ENCODE results near the gene TRAM2.

Gene TRAM2

GRCh38 chr6:52595000-52595795 is 18.3 kb upstream of the TRAM2 start:
- no peak for DNase-seq (ENCODE audit: low spot score)

DNA sequence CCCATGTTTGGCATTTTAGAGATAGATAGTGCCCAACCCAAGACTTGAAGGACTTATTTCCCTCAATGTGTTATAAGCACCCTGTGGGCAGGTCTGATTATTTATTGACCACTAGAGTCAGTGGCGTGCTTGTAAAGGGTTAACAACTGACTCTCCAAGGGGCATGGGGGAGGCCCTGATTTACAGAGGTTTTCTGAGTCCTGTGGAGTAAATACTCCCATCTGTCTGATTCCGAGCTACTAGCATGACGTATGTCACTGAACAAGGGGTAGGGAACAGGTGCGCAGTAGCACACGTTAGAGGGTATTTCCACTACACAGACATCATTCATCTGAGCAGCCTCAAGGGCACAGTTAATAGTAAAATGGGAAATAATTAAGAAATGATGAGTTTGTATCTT is 17.4 kb upstream of the TRAM2 start:
- DNase-seq (ENCODE audit: low spot score) = no peak

GRCh38 chr6:52591832-52592231 is 15.0 kb upstream of the TRAM2 start:
- no peak for DNase-seq (ENCODE audit: low spot score)

DNA sequence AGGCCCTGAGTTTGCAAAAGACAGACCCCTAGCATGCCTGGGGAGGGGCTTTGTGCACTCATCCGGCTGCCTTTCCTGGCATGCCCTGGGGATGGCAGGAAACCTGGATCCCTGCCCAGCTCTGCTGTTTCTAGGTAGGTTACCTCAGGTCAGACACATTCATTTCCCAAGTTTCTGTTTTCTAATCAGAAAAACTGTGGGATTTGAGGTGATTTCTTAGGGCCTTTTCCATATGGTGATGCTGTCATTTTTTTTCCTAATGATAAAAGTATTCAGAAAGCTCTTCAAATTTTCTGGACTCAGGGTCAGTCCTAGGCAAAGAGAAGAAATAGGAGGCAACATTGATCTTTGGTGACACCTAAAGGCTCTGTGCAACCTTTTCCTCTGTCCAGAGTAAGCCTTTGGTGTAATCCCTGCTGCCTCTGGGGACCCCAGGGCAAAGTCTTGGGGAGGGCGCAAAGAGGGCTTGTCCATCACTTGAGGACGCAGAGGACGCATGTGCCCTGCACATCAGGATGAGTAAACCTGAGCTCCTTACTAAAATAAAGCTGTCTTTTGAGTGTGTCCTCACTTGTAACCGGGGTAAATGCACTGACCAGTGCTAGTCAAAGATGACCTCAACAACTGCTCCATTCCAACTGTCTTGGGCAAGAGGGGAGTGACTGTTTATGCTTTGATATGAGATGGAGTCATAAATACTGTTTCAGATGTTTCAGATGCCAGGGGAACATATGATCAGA is 13.5 kb upstream of the TRAM2 start:
- no peak for DNase-seq (ENCODE audit: low spot score)

DNA sequence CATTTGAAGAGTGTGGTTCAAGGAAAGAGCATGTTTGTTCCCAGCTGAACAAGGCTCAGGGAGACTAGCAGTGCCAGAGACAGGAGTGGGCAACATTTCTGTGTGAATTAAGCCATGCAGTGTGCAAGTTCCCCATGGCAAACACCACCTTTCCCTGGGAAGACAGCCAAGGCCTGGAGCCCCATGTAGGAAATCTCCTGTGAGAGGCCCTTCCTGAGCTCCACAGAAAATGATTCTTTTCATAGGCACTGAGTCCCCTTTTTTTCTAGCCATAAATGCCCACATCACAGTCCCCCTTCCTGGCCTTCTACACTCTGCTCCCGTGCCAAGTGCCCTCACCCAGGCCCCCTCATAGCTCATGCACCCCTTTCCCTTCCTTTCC is 11.8 kb upstream of the TRAM2 start:
- no peak for DNase-seq (ENCODE audit: low spot score)

GRCh38 chr6:52588087-52588709 is 11.3 kb upstream of the TRAM2 start:
- DNase-seq (ENCODE audit: low spot score) = no peak

DNA sequence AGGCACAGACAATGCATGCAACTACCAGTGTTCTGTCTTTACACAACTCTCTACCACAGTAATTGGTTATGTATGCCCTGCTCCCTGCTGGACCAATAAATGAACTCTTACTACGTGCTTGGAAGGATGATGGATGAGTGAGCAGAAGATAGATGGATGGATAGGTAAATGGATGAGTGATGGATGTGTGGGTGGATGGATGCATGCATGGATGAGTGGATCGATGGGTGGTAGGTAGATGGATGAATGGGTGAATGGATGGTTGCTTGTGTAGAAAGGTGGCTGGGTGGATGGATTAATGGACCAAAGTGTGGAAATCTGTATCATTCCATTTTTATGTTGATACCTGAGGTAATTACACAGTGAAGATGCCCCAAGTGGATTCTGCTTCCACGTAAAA is 10.1 kb upstream of the TRAM2 start:
- no peak for DNase-seq (ENCODE audit: low spot score)

GRCh38 chr6:52584203-52584602 is 7.3 kb upstream of the TRAM2 start:
- DNase-seq (ENCODE audit: low spot score) = no peak

- no peak for DNase-seq (ENCODE audit: low spot score)
These were observed 6.1 kb upstream of the TRAM2 start for GRCh38 chr6:52582996-52583395.

DNA sequence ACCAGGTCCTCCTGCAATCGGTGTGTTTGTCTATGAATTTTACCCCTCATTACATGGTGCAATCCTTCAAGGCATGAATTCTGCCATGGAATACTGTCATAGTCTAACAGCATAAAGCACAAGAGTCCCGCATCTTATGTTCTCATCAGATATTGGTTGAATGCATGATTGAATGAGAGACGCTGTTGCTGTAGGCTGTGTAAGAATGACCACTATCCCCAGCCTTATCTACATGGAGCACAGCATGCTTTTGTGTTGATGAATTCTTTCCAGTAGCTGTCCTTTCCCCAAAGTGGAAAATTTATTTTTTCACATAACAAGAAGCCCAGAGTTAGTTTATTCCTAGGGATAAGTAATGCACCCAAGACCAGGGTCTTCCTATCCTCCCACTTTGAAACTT is 5.6 kb upstream of the TRAM2 start:
- no peak for DNase-seq (ENCODE audit: low spot score)

DNA sequence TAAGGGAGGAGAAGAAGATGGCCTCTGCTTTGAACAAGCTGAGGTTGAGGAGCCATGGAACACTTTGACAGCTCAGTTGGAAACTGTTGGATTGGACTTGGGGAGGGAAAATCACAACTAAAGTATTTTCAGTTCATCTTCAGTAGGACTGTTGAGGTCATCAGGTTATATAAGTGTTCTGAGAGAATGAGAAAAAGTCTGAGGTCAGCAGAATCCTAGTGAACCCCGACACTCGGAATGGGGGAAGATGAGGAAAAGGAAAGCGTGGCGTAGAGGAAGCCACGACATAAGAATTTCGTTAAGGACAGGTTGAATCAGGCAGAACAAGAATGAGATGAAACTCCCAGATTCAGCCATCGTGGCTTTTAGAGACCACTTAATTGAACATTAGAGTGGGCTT is 4.0 kb upstream of the TRAM2 start:
- DNase-seq (ENCODE audit: low spot score) = no peak

- no peak for DNase-seq (ENCODE audit: low spot score)
These were observed 2.3 kb upstream of the TRAM2 start for GRCh38 chr6:52579006-52579660.

- DNase-seq (ENCODE audit: low spot score) = no peak
These were observed 1.1 kb upstream of the TRAM2 start for GRCh38 chr6:52577778-52578463.

GRCh38 chr6:52576392-52577021 is 353 bp downstream of the TRAM2 start:
- peak; percentile 78 for DNase-seq (ENCODE audit: low spot score)

- no peak for DNase-seq (ENCODE audit: low spot score)
These were observed 837 bp downstream of the TRAM2 start for GRCh38 chr6:52576054-52576391.

DNA sequence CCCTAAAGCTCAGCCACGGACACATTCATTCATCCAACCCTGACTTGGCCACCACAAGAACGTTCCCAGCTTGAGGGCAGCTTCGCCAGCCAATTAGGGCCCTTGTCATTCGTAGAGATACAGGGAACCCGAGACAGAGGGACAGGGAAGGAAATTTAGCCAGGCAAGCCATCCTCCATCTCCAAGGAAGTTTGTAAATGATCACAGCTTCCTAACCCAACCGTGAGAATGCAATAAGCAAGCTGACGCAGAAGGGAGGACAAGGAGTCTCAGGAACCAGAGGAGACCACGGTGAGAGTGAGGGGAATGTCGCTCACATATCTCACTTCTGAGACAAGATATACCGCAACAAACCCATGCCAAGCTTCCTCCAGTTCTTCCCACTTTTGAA is 1.4 kb downstream of the TRAM2 start:
- no peak for DNase-seq (ENCODE audit: low spot score)

- peak; percentile 34 for DNase-seq (ENCODE audit: low spot score)
These were observed 2.0 kb downstream of the TRAM2 start for GRCh38 chr6:52574709-52575501.

DNA sequence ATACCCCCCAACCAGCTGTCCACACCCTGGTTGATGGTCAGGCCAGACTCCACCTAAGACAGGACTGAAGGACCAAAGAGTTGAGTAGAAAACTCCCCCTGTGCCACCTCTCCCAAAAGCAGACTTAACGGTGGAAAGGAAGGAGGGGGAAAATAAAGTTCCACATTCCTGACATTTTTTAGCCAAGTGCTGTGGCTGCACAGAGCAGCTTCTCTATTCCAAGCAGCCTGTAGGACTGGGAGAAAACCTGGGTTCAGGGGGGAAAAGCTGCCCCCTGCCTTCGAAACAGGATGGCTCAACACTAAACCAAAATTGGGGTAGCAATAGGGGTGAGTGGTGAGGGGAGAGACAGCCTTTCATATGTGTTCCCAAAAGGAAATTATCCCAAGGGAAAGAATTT is 3.6 kb downstream of the TRAM2 start:
- DNase-seq (ENCODE audit: low spot score) = no peak

DNA sequence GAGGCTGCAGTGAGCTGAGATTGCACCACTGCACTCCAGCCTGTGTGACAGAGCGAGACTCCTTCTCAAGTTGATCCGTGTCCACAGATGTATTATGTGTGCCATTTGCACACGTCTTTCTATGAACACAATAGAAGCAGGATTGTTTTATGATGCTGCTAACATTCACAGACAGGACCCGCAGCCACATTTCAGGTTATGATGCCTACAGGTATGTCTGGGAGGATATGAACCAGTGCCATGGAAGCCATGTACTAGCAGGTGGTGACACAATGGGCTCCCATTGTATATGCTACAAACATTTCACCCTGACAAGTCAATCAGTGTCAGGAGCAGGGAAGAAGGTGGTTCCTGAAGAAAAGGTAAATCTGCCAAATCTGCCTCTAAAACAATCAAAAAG is 4.3 kb downstream of the TRAM2 start:
- no peak for DNase-seq (ENCODE audit: low spot score)

GRCh38 chr6:52571099-52571755 is 5.6 kb downstream of the TRAM2 start:
- no peak for DNase-seq (ENCODE audit: low spot score)
